ENCODE data around the gene CADM3.

DNA sequence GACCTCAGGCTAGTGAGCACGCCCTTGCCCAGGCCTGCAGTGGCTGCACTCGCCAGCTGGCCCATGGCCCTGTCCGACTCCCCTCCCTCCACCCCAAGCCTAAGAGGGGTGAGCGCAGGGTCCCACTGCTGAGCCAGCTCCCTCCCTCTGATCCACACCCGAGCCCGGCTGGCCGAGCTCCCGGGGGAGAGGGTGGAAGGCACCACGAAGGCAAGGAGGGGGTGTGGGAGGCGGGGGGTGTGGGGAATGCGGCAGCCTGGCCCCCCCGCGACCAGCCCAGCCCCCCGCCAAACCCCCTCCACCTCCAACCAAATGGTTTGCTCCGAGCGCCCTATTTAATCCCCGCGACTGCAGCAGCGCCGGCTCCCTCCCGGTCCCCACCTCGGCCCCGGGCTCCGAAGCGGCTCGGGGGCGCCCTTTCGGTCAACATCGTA is at the start of gene CADM3:
- TF ChIP-seq, protein P1, sequence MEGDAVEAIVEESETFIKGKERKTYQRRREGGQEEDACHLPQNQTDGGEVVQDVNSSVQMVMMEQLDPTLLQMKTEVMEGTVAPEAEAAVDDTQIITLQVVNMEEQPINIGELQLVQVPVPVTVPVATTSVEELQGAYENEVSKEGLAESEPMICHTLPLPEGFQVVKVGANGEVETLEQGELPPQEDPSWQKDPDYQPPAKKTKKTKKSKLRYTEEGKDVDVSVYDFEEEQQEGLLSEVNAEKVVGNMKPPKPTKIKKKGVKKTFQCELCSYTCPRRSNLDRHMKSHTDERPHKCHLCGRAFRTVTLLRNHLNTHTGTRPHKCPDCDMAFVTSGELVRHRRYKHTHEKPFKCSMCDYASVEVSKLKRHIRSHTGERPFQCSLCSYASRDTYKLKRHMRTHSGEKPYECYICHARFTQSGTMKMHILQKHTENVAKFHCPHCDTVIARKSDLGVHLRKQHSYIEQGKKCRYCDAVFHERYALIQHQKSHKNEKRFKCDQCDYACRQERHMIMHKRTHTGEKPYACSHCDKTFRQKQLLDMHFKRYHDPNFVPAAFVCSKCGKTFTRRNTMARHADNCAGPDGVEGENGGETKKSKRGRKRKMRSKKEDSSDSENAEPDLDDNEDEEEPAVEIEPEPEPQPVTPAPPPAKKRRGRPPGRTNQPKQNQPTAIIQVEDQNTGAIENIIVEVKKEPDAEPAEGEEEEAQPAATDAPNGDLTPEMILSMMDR (IDR thresholded peaks at IDR 0.05 in 8 of 11, conservative IDR thresholded peaks at IDR 0.05 in 3 of 11) = no peak
- TF ChIP-seq POLR2AphosphoS5 (IDR thresholded peaks at IDR 0.05) (no peak), POLR2A (IDR thresholded peaks at IDR 0.05) (no peak)
